ENCODE results near the gene RBMS3.

Gene RBMS3

DNA sequence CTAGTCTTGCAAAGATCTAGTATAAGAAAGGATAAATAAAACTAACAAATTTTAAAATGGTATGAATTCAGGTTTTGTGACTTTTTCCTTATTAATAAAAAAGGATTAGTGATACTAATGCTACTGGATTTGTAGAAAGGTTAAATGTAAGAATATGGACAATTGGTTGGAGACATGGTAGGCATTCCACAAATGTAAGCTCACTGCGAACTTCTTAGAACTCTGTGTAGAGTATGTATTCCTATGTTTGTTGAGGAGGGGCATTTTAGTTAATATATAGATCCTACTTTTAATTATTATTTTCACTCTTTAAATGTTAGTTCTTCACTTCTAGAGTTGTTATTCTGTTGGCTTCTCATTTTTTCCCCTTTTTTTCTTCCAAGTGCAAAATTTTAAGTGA lies 414.3 kb downstream of the RBMS3 start:
- no peak for DNase-seq

DNA sequence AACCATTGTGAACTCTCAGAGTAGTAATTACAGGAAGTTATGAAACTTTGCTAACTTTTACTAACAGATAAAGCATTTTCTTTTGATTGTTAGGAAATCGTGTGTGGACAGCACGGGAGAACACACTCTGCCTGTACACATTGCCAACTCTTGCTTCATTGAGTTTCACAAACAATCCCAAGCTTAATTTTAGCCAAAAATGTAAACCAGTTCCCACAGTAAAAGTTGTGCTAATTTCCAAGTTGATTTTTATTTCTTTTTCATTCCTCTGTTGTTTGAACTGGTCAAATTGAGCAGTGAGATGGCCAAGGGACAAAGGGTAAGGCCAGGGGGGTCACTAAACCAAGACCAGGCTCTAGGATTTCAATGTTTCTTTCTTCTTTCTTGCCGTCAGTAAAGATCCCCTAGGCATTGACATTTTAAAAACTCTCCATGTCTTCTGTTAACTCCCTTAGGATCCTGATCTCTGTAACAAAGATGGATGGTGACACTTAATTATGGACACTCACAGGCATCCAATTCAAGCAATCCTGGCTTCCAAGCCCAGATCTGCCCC lies 414.9 kb downstream of the RBMS3 start:
- no peak for DNase-seq

DNA sequence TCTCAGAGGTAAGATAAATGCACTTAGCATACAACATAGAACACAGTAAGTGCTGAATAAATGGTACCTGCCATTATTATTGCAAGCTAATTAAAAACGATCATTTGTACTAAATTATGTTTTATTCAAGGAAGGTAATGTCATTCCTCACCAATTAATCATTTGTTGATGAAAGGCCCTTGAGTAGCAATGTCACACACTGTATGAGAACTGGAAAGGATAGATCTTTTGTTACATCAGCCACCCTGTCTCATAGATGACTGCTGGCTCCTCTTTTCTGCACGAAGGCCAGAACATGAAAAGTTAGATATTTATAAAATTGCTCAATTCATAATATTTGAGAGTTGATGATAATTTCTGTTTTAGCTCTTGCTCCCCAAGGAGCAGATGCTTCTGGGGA lies 415.4 kb downstream of the RBMS3 start:
- no peak for DNase-seq

DNA sequence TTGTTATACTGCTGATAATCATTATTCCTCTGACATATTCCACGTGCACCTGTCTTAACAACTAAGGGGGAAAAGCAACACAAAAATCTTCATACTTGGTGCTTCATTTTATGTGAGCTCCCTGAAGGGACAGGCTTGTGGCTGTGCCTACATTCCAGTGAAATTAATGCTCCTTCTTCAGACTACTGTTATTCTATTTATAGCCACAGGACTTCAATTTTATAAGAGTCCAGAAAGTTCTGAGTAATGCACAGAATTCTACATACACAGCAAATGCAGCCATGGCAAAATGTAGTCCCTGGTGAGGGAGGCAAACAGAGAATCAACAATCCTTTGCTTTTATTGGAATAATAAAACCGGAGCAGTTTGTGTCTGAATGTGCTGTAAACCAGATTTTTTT lies 417.1 kb downstream of the RBMS3 start:
- DNase-seq: no peak

DNA sequence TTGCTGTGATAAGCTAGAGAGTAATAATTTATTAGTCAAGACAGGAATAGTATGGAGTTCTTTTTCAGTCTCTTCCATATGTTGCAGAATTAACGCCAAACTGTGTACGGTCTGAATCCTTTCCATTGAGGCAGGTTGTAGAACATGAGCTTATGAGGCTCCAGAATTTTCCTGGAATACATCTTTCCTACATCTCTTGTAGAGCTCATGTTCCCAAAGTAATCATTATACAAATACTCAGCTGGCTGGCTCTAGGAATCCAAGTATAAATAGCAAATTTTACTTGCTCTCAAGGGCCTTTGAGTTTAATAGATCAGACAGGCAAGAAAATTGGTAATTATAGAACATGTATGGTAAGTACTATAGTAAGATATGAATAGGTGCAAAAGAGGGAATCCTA lies 419.4 kb downstream of the RBMS3 start:
- DNase-seq: no peak

DNA sequence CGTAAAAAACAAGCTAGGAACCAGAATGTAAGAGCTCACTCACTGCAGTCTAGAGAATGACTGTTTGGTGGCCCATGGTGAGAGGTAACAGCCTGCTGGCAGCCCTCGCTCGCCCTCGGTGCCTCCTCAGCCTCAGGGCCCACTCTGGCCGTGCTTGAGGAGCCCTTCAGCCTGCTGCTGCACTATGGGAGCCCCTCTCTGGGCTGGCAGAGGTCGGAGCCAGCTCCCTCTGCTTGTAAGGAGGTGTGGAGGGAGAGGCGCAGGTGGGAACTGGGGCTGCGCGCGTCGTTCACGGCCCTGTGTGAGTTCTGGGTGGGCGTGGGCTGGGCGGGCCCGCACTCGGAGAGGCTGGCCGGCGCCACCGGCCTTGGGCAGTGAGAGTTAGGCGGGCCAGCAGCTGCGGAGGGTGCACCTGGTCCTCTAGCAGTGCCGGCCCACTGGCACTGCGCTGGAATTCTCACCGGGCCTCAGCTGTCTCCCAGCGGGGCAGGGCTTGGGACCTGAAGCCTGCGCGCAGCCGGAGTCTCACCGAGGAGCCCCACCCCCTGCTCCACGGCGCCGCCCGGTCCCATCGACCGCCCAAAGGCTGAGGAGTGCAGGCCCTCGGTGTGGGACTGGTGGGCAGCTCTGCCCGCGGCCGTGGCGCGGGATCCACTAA lies 420.6 kb downstream of the RBMS3 start:
- DNase-seq: no peak

DNA sequence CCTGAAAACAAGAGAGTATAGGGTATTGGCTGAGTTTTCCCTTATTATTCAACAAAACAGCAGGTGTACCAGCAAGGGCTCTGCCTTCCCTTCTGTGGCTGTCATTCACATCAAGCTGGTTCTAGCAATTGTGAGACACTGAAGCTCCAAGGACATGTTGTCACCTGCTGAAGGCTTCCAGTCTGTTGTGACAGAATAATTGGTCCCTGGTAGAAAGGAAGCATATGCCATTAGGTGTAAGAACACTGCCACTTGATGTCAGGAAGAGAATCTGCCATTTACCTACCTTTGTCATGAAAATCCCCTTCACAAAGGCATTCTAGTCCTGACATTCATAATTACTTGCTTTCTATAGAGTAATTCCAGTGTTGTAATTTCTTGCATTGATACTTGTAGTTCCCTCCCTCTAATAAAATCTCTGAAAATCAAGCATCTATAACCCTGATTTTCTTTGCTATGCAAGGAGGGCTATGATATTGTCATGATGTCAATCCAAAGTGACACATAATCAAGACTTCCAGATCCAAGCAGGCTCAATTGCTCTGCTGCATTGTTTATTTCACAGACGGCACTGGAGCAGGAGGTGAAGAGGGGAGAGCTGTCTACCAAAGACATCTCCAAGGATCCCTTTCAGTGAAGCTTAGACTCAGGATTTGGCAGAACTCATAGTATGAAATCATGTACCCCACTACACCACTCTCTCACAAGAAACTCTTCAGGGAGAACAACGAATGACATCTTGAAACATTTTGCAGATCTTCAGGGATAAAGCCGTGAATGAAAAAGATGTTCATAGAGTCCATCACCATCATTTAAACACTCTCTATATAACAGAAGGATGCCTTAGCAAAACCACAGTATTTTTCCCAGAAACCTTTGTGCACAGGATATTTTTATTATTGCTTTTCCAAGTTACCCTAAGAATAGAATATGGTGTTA lies 425.3 kb downstream of the RBMS3 start:
- DNase-seq: no peak

DNA sequence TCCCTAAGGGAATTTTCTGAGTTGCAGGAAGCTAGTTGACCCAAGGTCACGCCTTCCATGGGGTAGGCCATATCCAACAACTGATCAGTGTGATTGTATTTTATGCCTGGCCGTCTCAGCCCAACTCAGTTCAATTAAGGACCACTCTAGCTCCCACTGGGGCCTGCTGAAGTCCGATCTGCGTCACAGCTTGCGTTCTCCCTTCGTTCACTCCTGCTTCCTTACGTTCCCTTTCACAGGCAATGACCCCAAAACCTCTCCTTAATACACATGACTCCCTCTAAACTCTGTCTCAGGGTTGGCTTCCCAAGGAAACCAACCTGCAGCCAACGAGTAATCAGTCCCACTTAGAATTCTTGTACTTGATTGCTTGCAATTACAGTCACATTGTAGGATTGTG lies 428.0 kb downstream of the RBMS3 start:
- no peak for DNase-seq

DNA sequence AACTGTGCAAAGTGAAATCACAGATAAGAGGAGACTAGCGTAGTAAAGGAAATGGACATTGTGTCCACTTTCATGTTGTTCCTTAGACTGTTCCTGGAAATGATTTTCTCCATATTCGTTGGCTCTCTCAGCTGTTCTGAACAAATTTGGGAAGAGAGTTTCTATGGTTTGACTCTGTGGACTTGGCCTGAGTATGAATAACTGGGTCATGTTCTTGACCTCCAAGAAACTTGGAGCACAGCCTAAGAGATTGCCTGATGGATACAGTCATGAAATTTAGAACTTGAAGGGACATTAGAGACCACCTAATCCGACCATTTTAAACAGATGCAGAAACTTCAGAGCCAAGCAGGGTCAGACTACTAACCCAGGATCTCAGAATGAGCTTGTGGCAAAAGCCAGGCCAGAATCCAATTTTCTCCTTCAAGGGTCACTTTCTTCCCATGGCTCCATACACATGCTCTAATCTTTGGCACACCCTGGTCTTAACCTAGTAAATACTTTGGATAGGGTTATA lies 430.4 kb downstream of the RBMS3 start:
- DNase-seq: no peak

DNA sequence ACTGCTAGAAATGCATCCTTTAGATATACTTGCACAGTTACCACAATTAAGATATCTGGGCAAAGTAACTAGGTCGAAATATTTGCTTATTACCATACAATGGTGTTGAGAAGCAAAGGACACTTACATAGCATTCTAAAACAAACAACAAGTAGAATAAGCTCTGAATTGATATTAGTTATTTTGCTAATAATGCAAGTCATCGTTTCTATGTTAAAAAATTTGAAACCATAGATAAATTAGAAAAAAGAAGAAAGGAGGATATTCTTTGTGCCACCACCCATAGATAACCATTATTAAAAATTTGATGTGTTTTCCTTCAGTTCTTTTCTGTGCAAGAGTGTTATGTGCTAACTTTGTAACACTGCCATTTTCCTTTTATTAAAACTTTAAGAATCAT lies 435.3 kb downstream of the RBMS3 start:
- no peak for DNase-seq

DNA sequence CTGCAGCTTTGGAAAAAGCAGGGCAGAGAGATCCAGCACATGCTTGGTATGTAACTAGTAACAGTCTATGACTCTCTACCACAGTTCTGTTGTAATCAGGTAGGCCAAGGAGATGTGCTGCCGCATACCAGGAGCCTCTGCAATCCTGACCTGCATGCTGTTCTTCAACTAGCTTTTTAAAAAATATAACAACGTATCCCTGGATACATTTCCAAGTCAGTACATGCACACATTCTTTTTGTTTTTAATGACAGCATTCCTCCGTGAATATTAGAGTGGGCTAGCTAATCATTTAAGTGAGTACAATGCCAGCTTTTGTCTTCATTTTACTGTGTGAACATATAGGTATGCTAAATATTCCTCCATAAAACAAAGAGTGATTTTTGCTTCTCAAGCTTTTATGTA lies 437.8 kb downstream of the RBMS3 start:
- DNase-seq: no peak

DNA sequence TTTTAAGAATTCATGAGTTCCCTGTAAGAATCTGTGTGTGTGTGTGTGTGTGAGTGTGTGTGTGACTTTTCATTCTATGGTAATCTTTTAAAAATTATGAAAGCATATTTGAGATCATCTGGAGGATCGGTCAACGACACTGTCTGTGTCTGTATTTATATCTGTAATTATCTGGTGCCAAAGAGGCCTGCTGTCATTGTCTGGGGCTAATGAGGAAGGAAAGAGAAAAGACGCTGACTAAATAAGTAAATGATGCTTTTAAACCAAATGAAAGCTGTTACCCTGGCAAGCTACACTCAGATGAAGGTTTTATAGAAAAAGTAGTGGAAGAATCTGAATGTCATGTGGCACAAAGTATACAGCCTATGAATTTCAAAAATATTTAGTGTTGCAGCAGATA lies 439.8 kb downstream of the RBMS3 start:
- DNase-seq: no peak

DNA sequence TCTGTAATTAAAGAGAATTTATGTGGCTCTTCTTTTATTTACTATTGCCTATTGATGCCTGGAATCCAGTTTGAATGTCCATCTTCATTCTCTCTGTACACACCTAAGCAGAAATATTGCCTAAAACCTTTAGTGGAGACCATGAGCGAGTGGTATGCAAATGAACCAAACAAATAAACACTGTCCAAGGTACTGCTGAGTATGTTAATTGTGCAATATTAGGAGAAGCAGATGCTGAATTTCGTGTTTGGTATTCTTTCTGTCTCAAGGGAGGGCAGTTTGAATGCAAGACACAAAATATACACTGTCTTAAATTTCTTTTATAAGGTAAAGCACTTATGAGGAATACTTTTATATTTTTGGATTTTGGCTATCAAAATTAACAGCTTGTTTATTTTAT lies 440.9 kb downstream of the RBMS3 start:
- DNase-seq: no peak

DNA sequence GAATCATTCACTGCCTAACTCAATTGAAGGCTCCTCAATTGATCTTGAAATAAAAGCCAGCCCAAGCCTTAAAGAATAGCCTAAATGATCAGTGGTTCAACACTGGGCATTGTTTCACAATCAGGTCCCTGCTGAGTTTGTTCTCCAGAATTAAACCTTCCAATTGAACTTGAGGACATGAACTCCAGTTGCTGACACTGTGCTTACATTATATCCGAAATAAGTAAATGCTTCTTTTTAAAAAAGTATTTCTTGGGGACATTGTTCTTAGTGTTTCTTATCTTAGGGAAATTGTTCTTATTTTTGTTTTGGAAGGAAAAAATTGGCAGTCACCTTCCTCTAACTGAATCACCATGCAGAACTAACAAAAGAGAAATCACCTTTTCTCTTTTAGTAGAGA lies 450.2 kb downstream of the RBMS3 start:
- DNase-seq: no peak

DNA sequence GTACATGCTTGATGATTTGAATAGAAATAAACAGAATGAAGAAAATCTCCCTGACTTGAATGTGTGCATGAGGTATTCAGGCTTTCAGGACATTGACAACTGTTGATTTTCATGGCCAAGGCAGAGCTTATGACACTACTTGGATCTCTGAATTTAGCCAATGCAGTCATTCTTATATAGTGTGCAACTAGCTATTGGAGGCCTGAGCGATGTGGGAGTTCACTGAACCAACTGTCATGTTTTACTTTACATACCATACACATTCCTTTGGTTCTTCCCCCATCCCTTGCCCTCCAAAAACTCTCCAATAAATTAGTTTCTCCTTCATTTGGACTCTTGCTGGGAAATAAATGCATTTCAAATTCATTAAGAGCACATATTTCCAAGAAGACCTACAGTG lies 460.4 kb downstream of the RBMS3 start:
- no peak for DNase-seq

DNA sequence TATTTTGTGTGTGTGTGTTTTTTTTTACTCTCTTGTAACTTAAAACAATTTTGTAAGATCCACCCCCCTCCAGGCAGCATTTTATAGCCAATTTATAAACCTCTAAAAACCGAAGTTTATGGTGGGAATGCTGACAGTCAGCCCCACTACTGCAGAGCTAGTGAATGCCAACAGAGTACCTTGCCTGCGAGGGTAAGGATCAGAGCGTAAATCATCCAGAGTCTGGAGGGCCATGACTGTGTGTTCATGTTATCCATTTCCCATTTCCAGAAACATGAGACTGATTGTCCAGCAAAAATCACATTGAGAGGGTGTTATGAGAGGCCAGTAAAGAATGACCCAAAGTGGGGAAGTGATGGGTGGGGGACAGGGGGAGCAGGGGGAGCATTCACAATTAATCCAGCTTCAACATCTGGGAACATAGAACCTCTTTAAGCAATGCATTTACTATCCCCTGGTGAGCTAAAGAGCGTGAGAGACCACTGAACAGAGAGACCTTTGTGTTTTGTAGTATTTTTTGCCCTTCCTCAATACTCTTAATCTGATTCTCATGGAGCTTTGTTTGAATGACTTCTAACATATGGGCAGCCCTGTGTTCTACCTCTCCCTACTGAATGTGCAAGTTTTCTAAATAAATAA lies 464.5 kb downstream of the RBMS3 start:
- DNase-seq: no peak

DNA sequence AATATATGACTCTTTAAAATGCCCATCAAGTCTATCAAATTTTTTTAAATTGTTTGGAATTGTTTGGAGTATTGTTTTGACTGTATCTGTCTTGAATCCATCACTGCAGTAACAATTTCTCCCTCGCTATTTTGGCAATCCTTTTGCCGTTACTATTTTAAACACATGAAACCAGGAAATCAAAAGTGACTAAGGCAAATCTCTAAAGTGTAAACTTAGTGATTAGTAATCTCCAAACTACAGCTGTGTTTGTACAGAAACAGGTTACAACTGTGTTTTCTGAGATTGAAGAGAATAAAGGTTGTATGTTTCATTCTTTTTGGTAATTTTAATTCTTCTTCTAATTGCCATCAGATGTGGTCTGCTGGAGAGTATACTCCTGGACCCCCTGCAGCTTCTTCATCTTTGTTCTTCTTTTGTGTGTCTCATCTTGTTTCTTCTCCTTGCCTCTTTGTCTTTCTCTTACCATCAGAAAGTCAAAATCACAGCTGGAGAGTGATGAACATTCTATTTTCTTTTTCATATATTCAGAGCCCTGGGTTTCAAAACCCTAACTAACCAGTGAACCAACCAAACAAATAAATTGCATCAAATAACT lies 465.4 kb downstream of the RBMS3 start:
- DNase-seq: no peak

DNA sequence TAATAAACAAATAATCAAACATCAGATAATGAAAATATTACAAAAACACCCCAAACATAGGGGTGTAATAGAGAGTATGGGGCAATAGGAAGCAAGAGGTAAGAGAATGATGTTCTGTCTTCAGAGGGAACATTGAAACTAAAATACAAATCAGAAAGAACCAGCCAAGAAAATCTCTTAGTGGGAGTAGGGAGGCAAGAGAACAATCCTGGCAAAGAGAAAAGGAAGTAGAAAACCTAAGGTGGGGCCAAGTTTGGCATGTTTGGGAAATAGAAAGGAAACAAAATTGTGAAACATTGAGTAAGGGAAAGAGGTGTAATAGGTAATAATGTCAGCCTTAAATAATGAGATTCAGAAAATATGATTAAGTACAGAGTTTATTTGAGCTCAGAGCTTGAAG lies 467.1 kb downstream of the RBMS3 start:
- DNase-seq: no peak

DNA sequence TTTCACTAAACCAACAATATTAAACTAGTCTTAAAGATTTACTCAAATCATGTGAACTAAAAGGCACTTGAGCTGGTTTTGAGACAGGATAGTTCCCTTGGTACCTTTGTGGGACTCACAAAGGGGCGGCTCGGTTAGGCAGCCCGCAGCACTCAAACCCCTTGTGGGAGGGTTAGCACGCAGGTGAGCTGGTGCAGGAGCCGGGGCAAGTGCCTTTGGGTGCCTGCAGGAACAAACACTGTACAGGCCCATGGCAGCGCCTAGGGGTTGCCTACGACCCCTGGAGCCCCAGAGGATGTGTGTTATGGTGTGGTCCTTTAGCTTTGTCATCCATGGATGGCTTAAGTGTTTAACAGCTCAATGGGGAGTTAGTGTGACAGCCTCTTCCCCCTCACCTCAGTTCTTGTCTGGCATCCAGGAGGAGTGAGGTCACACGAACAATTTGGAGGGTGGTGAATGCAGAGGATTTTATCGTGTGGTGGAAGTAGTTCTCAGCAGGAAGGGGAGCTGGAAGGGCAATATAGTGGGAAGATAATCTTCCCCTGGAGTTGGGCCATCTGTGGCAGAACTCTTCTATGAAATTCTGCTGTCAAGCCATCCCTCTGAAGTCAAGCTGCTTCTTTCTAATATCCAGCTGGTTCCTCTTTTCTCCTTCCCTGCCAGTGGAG lies 470.9 kb downstream of the RBMS3 start:
- DNase-seq: no peak

DNA sequence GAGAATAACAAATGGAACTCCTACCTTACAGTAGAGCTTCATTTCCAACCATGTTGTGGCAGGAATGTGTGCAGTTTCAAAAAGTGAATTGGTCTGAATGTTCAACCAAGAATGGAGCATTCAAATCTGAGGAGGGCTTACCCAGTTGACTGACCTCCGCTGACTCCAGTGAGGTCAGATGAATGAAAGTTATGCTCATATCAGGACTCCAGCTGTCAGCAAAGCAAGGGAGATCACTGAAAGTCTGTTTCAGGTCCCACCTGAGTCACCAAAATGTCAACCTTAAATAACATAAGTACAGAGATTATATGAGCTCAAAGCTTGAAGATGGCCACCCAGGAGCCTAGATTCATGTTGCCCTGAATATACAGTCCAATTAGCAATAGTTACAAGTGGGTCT lies 473.5 kb downstream of the RBMS3 start:
- no peak for DNase-seq

DNA sequence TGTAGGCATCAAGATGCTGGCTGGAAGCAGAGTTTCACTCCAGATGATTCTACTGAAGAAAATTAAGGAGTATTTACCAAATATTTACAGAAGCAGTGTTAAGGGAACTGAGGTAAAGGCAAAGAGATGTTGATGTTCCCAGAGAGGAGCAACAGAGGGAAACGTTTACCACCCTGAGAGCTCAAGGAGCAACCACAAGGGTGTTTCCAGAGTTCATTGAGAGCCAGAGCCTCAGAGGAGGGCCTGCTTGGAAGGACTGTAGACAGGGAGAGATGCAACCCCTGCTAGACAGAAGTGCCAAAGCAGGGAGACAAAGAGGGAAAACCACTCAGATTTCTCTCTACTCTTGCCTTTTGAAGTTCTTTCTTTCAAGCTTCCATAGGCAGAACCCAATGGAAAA lies 474.5 kb downstream of the RBMS3 start:
- no peak for DNase-seq

DNA sequence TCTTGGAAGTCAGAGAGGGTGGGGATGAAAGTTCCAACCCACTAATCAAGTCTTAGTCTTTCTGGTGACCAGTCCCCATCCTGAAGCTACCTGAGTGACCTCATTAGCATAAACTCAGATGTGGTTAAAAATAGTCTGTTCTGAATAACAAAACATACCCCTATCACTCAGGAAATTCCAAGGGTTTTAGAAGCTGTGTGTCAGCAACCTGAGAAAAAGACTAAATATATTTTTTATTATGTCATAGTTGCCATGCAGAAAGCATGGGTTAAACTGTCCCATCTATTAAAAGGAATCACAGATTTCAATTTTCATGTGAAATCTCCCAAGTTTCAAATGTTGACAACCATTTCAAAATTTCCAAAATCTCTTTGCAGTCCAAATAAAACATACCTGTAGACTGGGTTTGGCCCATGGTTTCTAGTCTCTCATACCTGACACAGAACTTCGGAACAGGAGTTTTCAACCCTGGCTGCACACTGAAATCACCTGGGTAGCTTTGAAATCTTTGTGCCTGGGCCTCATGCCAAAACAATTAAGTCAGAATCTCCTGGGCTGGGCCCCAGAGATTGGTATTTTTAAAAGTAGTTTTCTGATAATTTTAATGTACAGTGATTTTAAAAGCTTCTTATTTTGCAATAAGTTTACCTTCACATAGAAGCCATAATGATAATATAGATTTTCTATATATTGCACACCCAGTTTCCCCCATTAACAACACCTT lies 476.3 kb downstream of the RBMS3 start:
- no peak for DNase-seq

Measured in activated T-cell treated with anti-CD3 and anti-CD28 coated beads, Interleukin-2, amount 50 U/mL, for 48 hours (primary cell).